Mesendoderm (in vitro differentiated cells): ENCODE data around the gene GCC1.

Experiments used
- DNase-seq: peaks from one replicate; pipeline ENCODE4 v3.0.0; 2013
- H2AK5ac ChIP-seq: 2 replicates; pipeline ENCODE4 v1.6.1; 2013; ENCODE audit warnings: low read length, inconsistent platforms
- H2BK120ac ChIP-seq: 2 replicates; pipeline ENCODE4 v1.6.1; 2013; ENCODE audit warnings: low read depth, mild to moderate bottlenecking, low read length, moderate library complexity, mixed read lengths
- H2BK15ac ChIP-seq: replicated peaks from 2 replicates; pipeline ENCODE4 v1.6.1; 2013; ENCODE audit warnings: low read depth, mild to moderate bottlenecking, moderate library complexity
- H2BK5ac ChIP-seq: 2 replicates; pipeline ENCODE4 v1.6.1; 2013; ENCODE audit warnings: low read length, inconsistent platforms
- H3K18ac ChIP-seq: 2 replicates; pipeline ENCODE4 v1.6.1; 2013; ENCODE audit warnings: mild to moderate bottlenecking, low read length, mixed read lengths
- H3K23ac ChIP-seq: one replicate; pipeline ENCODE4 v1.6.1; 2013; ENCODE audit warnings: low read length
- H3K27ac ChIP-seq: 2 replicates; pipeline ENCODE4 v1.5.1; 2013; ENCODE audit warnings: low read depth, mild to moderate bottlenecking, inconsistent platforms, low read length, moderate library complexity
- H3K27me3 ChIP-seq: 2 replicates; pipeline ENCODE4 v1.6.1; 2013; ENCODE audit warnings: low read length, control low read depth, mild to moderate bottlenecking, inconsistent platforms; ENCODE audit not compliant: insufficient read depth, poor library complexity
- H3K36me3 ChIP-seq: 2 replicates; pipeline ENCODE4 v1.6.1; 2013; ENCODE audit warnings: low read length, inconsistent platforms; ENCODE audit not compliant: control insufficient read depth, insufficient read depth
- H3K4ac ChIP-seq: one replicate; pipeline ENCODE4 v1.6.1; 2013; ENCODE audit warnings: low read depth, mild to moderate bottlenecking, low read length, moderate library complexity
- H3K4me1 ChIP-seq: 2 replicates; pipeline ENCODE4 v1.6.1; 2013; ENCODE audit warnings: low read depth, low read length, inconsistent platforms; ENCODE audit not compliant: control insufficient read depth
- H3K4me2 ChIP-seq: 2 replicates; pipeline ENCODE4 v1.6.1; 2013; ENCODE audit warnings: low read length
- H3K4me3 ChIP-seq: 2 replicates; pipeline ENCODE4 v1.5.1; 2013; ENCODE audit warnings: mild to moderate bottlenecking, low read length
- H3K56ac ChIP-seq: one replicate; pipeline ENCODE4 v1.6.1; 2013; ENCODE audit warnings: low read length
- H3K79me1 ChIP-seq: 2 replicates; pipeline ENCODE4 v1.6.1; 2013; ENCODE audit warnings: low read length, inconsistent platforms
- H3K79me2 ChIP-seq: 2 replicates; pipeline ENCODE4 v1.6.1; 2013; ENCODE audit warnings: mild to moderate bottlenecking, low read length; ENCODE audit not compliant: control insufficient read depth, insufficient read depth
- H3K9ac ChIP-seq: 2 replicates; pipeline ENCODE4 v1.6.1; 2013; ENCODE audit warnings: low read length, inconsistent platforms
- H4K5ac ChIP-seq: one replicate; pipeline ENCODE4 v1.6.1; 2013; ENCODE audit warnings: low read length
- H4K8ac ChIP-seq: one replicate; pipeline ENCODE4 v1.6.1; 2013; ENCODE audit warnings: low read depth, mild to moderate bottlenecking, control low read depth, low read length, moderate library complexity
- WGBS: extraction: QIAGEN DNeasy Blood & Tissue Kit; methylation state at CpG from one replicate; pipeline ENCODE4 v1.1.7; 2013; ENCODE audit warnings: low lambda C conversion rate, missing lambda C conversion rate; ENCODE audit not compliant: insufficient coverage; ENCODE audit errors: extremely low coverage; 5-methylcytosine and 5-hydroxymethylcytosine counted together

The GCC1 gene

DNA sequence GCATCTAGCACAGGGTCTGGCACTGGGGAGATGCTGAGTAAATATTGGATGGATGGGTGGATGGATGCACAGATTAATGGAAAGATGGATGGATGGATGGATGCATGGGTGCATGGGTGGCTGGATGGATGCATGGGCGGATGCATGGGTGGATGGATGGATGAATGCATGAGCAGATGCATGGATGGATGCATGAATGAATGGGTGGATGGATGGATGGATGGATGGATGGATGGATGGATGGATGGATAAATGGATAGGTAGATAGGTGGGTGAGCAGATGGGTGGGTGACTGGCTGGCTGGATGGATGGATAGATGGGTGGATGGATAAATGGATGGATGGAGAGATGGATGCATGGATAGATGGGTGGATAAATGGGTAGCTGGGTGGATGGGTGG is 26.9 kb upstream of the GCC1 start:
- no CpG with 5 or more reads among the region's 1 CpG for WGBS
- Histone ChIP-seq H3K4me2 (no peak overlapping the region), H2BK15ac (no peak overlapping the region), H4K8ac (no peak overlapping the region), H3K9ac (no peak overlapping the region), H3K4me1 (no peaks in the 10 kb centered on the region), H3K18ac (no peak overlapping the region), H3K79me2 (no peaks in the 10 kb centered on the region), H3K4ac (no peak overlapping the region), H3K79me1 (no peaks in the 10 kb centered on the region), H3K4me3 (no peak overlapping the region), H3K27ac (no peak overlapping the region), H3K56ac (no peak overlapping the region), H4K5ac (no peak overlapping the region), H2AK5ac (no peak overlapping the region), H3K36me3 (no peaks in the 10 kb centered on the region), H3K23ac (no peak overlapping the region), H2BK5ac (no peak overlapping the region), H3K27me3 (no peaks in the 10 kb centered on the region), H2BK120ac (no peak overlapping the region)
- no peak for DNase-seq

DNA sequence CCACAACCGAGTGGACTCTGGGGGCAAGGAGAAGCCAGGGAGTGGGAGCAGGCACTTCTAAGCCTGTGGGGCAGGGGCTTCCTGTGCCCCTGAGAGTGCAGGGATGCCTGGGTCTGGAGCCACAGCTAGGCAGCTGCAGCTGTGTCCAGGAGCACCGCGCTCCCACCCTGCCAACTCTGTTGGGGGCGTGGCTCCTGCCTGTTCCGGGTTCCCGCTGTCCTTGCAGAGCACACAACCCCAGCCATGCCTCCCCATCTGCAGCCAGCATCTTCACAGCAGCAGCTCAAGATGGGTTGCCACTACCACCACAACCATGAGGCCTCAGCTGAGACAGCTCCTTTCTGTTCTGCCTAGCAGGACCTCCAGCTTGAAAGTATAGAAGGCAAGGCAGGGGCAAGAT is 23.9 kb upstream of the GCC1 start:
- no peaks in the 10 kb centered on the region for H3K4me1 ChIP-seq
- H3K4me3 ChIP-seq: no peak overlapping the region
- no CpG with 5 or more reads among the region's 6 CpGs for whole genome bisulfite sequencing

DNA sequence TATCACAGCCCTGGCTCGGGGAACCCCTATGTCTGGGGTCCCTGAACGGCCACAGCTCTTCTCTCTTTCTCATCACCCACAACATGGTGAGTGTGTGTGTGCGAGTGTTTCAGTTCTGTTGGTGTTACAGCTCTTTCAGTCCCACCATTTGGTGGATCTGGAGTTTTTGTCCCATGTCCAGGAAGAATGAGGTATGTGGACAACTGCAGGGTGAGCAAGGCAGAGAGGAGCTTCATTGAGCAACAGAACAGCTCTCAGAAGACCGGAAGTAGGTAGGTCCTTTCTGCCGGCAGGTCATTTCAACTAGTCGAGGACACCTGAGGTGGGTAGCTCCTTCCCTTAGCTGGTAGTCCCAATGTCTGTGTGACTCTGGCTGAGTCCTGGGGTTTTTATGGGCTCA is 23.1 kb upstream of the GCC1 start:
- H3K4me1 ChIP-seq: no peaks in the 10 kb centered on the region
- no peak overlapping the region for H3K9ac ChIP-seq
- H3K27me3 ChIP-seq: no peaks in the 10 kb centered on the region
- H2BK15ac ChIP-seq: no peak overlapping the region
- no peak overlapping the region for H4K5ac ChIP-seq
- no peak overlapping the region for H3K4ac ChIP-seq
- DNase-seq: no peak
- H2BK5ac ChIP-seq: no peak overlapping the region
- H3K56ac ChIP-seq: no peak overlapping the region
- no peak overlapping the region for H3K27ac ChIP-seq
- H3K36me3 ChIP-seq: no peaks in the 10 kb centered on the region
- no peaks in the 10 kb centered on the region for H3K79me2 ChIP-seq
- H2AK5ac ChIP-seq: no peak overlapping the region
- H2BK120ac ChIP-seq: no peak overlapping the region
- no peak overlapping the region for H3K4me2 ChIP-seq
- no peak overlapping the region for H3K23ac ChIP-seq
- H3K79me1 ChIP-seq: no peaks in the 10 kb centered on the region
- no peak overlapping the region for H4K8ac ChIP-seq
- no CpG with 5 or more reads among the region's 6 CpGs for WGBS
- no peak overlapping the region for H3K4me3 ChIP-seq
- H3K18ac ChIP-seq: no peak overlapping the region

More for the DNA sequence above, 23.9 kb upstream of the GCC1 start:
- no peak overlapping the region for H4K5ac ChIP-seq
- H3K79me1 ChIP-seq: no peaks in the 10 kb centered on the region
- no peak overlapping the region for H2BK5ac ChIP-seq
- no peak overlapping the region for H4K8ac ChIP-seq
- no peak overlapping the region for H3K4ac ChIP-seq
- no peaks in the 10 kb centered on the region for H3K27me3 ChIP-seq
- H3K27ac ChIP-seq: no peak overlapping the region
- H2BK120ac ChIP-seq: no peak overlapping the region
- no peak overlapping the region for H3K23ac ChIP-seq
- H3K18ac ChIP-seq: no peak overlapping the region
- no peak overlapping the region for H2BK15ac ChIP-seq
- H3K9ac ChIP-seq: no peak overlapping the region
- H3K56ac ChIP-seq: no peak overlapping the region
- no peak for DNase-seq
- H3K4me2 ChIP-seq: no peak overlapping the region
- H2AK5ac ChIP-seq: no peak overlapping the region
- H3K36me3 ChIP-seq: no peaks in the 10 kb centered on the region
- no peaks in the 10 kb centered on the region for H3K79me2 ChIP-seq

DNA sequence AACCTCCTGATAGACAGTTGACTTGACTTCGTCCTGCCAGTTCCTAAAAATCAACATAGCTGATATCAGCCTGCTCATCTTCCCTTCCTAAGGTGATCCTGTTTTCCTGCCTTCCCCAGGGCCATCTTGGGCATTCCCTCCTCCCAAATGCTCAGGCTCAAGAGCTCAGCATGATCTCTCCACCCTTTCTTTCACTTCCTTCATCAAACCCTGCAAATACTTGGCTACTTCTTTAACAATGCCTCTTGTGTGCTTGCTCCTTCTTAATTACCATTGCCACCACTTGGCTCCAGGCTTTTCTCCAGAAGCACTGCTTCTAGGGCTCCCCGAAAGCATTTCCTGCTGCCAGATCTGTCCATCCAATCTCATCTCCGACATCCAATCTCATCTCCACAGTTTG is 15.5 kb upstream of the GCC1 start:
- no peak overlapping the region for H2BK15ac ChIP-seq
- no peak overlapping the region for H2AK5ac ChIP-seq
- WGBS: no CpG with 5 or more reads among the region's 3 CpGs
- no peak overlapping the region for H4K8ac ChIP-seq
- H4K5ac ChIP-seq: no peak overlapping the region
- H3K56ac ChIP-seq: no peak overlapping the region
- no peaks in the 10 kb centered on the region for H3K4me1 ChIP-seq
- no peak overlapping the region for H3K23ac ChIP-seq
- no peak overlapping the region for H2BK120ac ChIP-seq
- no peak overlapping the region for H3K4me3 ChIP-seq
- H3K27ac ChIP-seq: no peak overlapping the region
- no peak overlapping the region for H3K4me2 ChIP-seq
- H3K27me3 ChIP-seq: no peaks in the 10 kb centered on the region
- H3K4ac ChIP-seq: no peak overlapping the region
- DNase-seq: no peak
- H2BK5ac ChIP-seq: no peak overlapping the region
- H3K9ac ChIP-seq: no peak overlapping the region
- no peaks in the 10 kb centered on the region for H3K36me3 ChIP-seq
- H3K18ac ChIP-seq: no peak overlapping the region
- no peaks in the 10 kb centered on the region for H3K79me2 ChIP-seq
- no peaks in the 10 kb centered on the region for H3K79me1 ChIP-seq

DNA sequence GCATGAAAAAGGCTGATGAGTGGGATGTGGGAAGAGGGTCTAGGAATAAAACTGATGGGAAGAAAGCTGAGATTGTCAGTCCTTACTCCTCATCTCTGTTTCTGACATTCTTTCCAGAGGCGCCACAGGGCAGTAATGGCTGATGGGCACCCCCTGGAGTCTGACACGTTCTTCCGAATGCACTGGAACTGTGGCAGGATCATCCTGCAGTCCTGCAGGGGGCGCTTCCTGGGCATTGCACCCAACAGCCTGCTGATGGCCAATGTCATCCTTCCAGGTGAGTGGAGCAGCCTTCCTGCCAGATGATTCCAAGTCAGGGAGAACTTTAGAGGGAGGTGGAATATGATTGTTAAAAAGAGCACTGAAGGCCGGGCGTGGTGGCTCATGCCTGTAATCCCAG is 12.9 kb upstream of the GCC1 start:
- no peaks in the 10 kb centered on the region for H3K79me1 ChIP-seq
- no peak overlapping the region for H3K56ac ChIP-seq
- H3K23ac ChIP-seq: no peak overlapping the region
- no peak overlapping the region for H3K4ac ChIP-seq
- no peak overlapping the region for H3K4me3 ChIP-seq
- DNase-seq: peak; percentile 88
- no peak overlapping the region for H3K18ac ChIP-seq
- H4K5ac ChIP-seq: no peak overlapping the region
- no peaks in the 10 kb centered on the region for H3K79me2 ChIP-seq
- H2AK5ac ChIP-seq: no peak overlapping the region
- H3K9ac ChIP-seq: no peak overlapping the region
- no peaks in the 10 kb centered on the region for H3K36me3 ChIP-seq
- no peak overlapping the region for H2BK15ac ChIP-seq
- H2BK120ac ChIP-seq: no peak overlapping the region
- H3K27ac ChIP-seq: no peak overlapping the region
- H3K4me2 ChIP-seq: no peak overlapping the region
- WGBS: no CpG with 5 or more reads among the region's 6 CpGs
- no peak overlapping the region for H2BK5ac ChIP-seq
- H4K8ac ChIP-seq: no peak overlapping the region
- H3K4me1 ChIP-seq: no peaks in the 10 kb centered on the region
- no peaks in the 10 kb centered on the region for H3K27me3 ChIP-seq

DNA sequence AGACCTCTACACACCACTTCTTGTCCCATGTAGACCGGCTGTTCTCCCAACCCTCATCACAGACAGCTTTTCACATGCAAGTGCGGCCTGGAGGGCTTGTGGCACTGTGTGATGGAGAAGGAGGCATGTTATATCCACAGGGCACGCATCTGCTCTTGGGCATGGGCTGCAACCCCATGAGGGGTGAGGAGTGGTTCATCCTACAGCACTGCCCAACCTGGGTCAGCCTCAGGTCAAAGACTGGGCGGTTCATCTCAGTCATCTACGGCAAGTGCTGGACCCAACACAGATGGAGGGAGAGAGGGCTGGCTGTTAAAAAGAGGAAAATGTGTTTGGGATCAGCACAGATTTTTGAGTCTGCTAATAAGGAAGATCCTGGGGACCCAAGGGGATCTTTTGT is 10.3 kb upstream of the GCC1 start:
- Histone ChIP-seq H3K79me1 (no peaks in the 10 kb centered on the region), H3K18ac (no peak overlapping the region), H3K36me3 (peaks cover 7% of the 10 kb centered on the region), H4K5ac (no peak overlapping the region), H3K4me1 (no peaks in the 10 kb centered on the region), H2BK15ac (no peak overlapping the region), H3K4me2 (no peak overlapping the region), H2BK120ac (no peak overlapping the region), H3K4ac (no peak overlapping the region), H4K8ac (no peak overlapping the region), H2AK5ac (no peak overlapping the region), H3K23ac (no peak overlapping the region), H3K79me2 (no peaks in the 10 kb centered on the region), H3K4me3 (no peak overlapping the region), H2BK5ac (no peak overlapping the region), H3K56ac (no peak overlapping the region), H3K27ac (no peak overlapping the region), H3K9ac (no peak overlapping the region), H3K27me3 (no peaks in the 10 kb centered on the region)
- no peak for DNase-seq
- WGBS: no CpG with 5 or more reads among the region's 5 CpGs
